Stimulated activated CD8-positive, alpha-beta memory T cell treated with anti-CD3 and anti-CD28 coated beads, Interleukin-4, amount 100 ng/mL, for 24 hours (primary cell): Measurements from ENCODE around the gene ATOSA.

Source experiments
- DNase-seq: peaks from one replicate; pipeline ENCODE4 v3.0.0-alpha.2; 2020; ENCODE audit warnings: low read depth

ATOSA gene

DNA sequence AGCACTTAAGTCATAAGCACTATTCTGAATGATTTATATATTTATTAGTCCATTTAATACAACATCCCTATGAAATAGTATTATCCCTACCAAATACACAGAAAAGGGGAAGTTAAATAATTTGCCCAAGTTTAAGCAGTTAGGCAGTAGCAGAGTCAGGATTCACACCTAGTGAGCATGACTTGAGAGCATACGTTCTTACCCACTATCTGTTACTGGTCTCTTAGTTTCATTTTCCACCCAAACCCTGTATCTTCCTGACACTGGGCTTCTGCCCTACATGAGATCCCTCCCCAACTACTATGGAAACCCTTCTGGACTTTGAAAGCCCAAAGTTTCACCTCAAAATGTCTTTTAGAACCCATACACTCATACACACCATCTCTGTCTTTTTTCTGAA, 4.4 kb upstream of the ATOSA start:
- DNase-seq = no peak

DNA sequence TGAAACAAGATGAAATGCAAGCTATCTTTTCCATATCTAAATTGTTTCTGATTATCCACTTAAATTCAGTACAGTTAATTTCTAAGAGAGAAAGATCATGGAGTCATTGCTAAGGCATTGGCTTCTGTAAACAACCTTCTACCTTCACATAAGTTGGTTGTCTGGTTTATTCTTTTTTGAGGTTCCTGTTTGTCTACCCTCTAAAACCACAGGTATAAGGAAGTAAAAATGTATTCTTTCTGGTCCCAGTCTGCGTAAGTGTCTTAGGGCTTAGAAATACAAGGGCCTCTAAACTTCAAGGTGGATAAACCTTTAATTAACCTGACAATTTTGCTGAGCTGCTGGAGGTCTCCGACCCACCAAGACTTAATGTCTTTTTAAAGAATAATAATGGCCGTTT, 3.6 kb upstream of the ATOSA start:
- DNase-seq = no peak

DNA sequence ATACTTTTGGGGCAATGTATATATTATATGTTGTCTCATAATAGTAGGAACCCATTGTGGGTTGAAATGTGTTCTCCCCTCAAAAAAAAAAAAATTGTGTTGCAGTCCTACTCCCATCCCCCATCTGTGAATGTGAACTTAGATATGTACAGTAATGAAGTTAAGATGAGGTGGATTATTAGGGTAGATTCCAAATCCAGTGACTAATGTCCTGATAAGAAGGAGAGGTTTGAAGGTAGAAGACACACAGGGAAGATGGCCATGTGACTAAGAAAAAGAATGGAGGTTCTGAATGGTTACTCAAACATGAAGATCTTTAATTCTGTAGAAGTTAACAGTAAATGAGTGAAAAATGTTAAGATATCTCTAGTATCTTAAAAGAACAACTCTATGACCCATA, 3.0 kb upstream of the ATOSA start:
- no peak for DNase-seq

DNA sequence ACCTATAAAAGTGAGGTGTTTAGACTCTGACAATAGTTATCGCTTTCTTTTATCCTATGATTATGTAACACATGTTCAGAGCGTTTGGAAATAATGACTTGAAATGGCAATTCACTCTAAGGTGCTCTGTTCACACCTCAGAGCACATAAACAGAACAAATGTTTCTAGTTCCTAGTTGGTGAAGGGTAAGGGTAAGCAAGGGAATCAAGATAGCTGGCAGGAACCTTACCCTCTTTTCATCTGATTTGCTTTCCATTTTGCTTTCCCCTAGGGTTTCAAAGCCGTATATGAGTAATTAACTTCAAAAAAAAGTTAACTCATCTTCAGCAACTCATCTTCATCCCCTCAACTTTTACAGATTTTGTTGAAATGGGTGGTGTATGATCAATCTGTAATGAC, 2.3 kb upstream of the ATOSA start:
- no peak for DNase-seq

DNA sequence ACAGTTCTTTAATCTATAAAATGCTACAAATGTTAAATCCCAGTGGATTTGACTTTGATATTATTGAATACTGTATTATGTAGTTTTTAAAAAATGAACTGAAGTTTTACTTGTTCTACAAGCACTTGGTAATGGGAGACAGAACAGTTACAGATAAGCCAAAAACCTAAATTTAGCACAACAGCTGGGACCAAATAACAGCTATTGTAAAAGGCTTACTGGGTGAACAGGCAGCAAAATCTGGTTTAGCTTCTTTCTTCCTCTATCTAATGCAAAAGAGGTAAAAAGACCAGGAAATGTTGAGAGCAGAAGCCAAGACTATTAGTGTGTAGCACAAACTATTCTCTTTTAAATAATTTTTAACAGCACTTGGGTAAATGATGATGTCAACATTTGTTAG, 1.6 kb upstream of the ATOSA start:
- DNase-seq = no peak

DNA sequence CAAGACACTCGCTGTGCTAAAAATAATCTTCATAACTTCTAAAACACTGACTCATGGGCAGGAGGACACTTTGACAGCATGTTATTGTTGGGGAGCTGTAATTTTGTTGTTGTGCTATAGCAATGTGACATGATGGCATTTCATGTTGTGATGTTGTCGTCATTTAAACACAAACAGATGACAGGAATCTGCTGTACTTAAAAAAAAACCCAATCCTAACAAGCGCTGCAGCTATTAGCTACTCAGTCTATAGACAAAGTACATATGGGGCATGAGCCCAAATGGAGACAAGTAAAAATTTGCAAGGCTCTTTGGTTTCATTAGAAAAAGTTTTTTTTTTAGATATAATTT, 828 bp upstream of the ATOSA start:
- no peak for DNase-seq

DNA sequence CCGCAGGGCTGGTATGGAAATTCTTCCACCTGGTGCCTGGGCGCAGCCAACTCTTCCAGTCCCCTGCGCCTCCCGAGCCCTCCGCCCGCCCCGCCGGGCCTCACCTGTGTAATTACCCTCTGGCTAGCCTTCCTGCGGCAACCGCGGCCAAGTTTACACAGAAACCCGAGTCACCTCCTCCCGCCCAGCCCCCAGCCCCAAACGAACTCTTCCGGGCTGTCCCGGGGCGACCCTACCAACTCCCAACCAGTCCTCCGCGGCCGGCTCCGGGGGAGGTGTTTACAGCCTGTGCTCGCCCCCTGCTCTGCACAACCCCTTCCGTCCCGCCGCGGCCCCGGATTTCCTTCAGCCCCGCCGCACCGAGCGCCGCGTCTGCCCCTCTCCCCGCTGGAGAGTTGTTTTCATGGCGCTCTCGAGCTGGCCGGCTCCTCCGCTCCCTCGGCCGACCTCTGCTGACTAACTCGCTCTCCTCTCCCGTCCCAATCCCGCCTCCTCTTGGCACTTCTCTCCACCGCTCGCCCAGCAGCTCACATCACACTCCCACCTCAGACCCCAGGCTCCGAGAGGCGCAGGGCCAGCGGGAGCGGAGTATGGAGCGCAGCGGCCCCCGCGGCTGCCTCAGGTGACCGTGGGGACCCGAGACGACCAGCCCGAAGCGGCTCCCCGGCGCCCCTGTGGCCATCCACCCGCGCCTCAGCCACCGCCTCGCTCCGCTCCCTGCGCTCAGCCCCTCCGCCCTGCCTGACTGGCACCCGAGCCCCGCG, 538 bp downstream of the ATOSA start:
- DNase-seq = peak; percentile 42

DNA sequence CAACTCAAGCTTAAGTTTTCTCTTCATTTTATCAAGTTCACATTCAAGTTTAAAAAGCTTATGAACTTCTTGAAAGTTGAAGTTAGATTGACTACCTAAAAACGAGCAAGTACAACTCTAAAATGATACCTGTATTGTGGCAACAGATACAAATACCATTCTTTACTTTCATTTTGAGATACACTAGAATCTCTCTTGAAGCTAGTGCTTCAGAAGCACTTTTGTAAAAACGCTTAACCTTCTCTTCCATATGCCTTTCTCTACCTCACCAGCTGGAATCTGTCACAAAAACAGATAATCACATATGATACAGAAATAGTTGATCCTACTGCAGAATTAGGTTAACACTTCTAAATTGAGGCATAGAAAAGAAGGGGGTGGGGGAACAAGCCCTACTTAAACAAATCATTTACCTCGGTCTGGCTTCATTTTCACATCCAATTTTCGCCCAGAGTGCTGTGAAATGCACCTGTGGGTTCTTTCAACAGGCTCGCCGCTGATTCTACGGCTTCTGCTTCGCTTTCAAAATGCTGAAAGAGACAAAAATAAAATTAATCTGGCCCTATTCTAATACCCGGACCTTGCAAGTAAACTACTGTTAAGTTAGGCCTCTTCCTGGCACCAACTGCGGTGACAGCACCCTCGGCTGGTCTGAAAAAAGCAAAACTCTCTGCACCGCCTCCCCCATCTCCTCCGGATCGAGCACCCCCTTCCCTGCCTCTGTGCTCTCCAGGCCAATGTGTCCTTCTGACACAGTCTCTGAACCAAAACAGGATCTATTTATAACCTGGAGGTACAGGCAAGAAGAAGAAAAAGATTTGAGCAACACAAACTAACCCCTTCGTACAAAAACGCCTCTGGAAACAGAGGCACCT, 1.4 kb downstream of the ATOSA start:
- peak; percentile 24 for DNase-seq

DNA sequence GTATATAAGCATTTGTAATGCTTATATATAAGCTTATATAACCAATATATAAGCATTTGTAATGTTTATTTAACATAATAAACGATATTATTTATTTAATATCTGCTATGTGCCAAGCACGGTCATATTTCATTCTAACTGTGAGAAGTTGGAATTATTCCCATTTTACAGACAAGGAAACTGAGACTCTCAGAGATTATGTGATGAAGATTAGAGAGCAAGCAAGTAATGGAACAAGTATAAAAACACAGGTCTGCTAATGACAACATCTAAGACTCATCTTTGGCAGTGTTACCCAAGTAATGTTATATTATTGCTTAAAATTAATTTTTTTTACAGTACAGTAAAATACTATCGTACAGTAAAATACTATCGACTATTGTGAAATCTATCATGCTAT, 4.4 kb downstream of the ATOSA start:
- DNase-seq = no peak

DNA sequence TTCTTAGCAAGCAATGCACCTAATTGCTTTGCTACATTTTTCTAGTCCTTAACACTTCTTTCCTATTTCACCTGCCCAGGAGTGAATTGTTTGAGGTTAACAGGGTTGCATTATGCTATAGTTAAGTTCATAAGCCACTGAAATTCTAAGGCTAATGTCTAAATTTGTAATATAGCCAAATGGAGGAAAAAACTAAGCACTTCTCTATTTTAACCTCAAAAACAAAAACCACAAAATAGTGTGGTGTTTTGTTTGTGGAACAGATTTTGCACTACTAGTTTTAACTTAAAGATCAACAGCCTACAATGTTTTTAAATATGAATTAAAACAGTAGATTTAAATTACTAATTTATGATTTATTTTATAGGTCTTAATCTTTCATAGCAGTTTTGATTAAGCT, 5.5 kb downstream of the ATOSA start:
- DNase-seq = no peak

DNA sequence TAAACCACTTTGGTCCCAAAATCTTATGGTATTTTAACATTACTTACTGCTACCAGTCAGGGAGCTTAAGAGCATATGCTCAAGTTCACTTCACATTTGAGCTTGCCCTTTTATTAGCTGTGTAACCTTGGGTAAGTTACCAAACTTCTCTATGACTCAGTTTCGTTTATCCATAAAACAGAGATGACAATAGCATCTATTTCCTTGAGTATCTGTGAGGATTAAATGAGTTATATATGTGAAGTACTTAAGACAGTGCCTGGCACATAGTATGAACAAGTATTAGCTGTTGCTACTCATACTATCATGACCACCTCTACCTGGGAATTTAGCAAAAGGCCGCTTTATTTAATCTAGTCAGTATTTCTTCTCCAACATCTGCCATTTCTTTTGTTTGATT, 5.9 kb downstream of the ATOSA start:
- DNase-seq = no peak

DNA sequence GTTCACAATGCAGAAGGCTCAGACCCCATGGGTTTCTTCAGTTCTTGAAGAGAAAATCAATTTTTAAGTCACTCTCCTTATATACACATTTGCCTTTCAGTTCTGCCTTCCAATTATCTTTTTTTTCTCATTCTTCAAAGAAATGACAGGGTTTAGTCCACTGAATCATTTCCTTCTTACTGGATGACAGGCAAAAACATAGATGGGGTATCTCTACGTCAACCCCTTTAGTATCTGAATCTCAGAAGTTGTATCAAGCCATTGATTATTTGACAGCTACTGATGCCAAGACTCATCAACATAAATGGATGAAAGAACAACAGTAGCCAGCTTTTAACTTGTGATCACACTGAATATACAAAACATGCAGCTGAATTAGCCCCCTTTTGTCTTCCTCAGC, 6.5 kb downstream of the ATOSA start:
- no peak for DNase-seq

DNA sequence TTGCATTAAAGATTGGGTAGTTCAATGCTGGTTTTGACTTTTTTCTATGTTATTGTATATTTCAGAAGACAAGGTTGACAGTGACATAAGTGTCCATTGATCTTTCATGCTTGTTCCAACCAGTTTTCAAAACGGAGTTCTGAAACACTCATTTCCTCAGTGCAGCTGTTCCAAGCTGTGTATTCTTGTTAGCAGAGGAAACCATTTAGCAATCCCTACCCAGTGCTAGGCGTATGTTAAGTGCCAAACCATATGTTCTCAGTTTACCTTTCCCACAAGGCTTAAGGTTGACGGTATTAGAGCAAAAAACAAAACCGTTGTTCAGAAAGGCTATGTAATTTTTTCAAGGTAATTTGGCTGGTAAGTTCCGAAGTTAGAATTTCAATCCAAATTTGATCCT, 9.1 kb downstream of the ATOSA start:
- DNase-seq = no peak

DNA sequence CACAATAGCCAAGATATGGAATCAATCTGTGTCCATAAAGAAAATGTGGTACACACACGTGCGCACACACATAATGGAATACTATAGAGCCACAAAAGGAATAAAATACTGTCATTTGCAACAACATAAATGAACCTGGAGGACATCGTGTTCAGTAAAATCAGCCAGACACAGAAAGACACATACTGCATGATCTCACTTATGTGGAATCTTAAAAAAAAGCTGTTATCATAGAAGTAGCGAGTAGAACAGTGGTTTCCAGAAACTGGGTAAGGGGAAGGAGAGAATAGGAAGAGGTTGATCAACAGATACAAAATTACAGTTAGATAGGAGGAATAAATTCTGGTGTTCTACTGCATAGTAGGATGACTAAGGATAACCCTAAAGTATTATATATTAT, 11.1 kb downstream of the ATOSA start:
- DNase-seq = no peak

DNA sequence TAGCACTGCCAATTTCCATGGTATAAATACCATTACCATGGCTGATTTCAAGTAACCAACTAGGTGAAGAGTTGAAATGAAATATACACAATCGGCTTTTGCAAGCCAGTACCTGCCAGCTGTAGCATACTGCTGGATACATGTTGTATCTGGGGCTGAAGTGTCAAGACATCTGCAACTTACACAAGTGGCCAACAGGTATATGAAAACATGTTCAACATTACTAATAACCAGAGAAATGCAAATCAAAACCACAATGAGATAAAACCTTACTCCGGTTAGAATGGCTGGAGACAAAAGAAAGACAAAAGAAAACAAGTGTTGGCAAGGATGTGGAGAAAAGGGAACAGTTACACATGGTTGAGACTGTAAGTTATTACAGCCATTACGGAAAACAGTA, 11.6 kb downstream of the ATOSA start:
- DNase-seq = no peak

DNA sequence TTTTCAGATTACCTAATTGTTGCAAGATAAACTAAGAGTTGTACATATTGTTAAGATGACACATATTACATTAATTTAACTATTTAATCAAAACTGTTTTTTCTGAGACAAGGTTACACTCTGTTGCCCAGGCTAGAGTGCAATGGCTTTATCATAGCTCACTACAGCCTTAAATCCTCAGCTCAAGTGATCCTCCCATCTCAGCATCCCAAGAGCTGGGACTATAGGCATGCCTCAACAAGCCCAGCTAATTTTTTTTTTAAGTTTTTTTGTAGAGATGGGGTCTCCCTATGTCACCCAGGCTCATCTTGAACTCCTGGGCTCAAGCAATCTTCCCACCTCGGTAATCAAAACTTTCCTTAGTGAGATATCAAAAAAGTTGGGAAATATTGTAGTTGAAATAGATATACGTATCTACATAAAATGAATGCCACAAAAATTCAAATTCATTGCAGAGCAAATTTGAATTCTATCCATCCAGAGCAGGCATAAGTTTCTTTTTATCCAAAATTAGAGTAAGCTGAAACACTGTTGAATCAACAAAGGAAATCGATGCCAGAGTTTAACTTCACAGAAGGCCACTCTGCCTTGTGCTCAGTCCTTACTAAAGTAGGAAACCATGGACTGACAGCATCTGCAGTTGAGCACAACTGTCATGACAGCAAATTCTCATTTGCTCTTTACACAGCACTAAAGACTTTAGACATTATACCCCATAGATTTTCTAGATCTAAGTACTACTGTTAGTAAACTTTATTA, 15.5 kb downstream of the ATOSA start:
- DNase-seq = no peak

DNA sequence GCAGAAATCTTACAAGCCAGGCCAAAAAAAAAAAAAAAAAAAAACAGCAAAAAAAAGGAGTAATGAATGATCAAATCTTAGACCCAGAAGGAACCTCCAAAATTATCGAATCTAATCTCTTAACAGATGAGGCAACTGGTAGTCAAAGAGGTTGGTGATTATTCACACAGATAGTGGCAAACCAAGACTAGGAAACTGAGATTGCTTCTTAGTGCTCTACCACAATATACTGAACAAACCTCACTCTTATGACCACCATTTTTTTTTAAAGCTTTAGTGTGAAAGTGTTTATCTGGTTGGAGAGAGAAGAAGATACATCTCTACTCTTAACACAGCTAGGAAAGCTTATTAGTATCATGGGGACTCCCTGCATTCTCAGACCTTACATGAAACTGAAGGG, 17.3 kb downstream of the ATOSA start:
- DNase-seq = no peak

DNA sequence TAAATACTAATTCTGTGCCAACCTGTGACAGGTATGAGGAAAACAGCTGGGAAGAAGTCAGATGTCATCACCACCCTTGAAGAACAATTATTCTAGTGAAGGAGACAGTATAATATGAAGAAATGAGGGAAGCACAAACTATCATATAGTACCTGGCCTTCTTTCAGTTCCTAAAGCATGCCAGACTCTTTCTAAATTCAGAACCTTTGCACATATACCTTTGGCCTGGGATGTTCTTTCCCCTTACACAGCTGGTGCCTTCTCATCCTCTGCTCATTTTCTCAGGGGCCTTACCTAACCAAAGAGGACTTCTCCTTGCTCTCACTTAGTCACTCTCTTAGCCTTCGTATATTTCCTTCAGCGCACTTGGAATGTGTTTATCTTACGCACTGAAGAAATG, 19.0 kb downstream of the ATOSA start:
- no peak for DNase-seq

DNA sequence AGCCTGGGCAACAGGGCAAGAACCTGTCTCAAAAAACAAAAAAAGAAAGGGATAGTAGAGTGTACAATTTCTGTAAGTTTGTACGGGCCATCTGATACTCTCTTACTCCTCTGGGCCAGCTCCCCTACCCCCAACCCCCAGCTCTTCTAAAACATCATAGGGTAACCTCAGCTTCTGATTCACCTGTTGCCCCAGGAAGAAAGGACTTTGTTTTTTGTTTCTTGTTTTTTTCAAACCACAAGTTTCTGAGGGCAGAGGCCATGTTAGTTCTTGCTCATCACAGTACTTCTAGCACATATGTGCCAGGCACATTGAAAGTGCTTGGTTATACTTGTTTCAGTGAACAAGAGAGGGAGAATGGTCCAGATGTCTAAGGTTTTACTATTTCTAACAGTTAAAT, 20.2 kb downstream of the ATOSA start:
- no peak for DNase-seq

DNA sequence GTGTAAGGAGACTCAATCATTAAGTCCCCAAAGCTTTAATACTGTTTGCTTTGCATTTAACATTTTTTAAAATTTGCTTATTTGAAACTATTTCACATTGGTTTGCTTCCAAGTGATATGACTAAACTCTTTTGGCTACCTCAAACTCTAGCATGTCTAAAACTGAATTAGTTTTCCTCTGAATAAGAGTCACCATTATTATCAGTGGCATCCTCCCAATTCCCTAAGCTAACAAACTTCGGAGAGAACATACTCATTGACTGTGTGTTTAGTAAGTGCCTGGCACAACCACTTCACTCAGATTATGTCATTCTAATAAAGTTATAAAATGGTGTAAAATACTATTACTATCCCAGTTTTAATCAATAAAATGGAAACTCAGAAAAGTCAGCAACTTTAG, 21.9 kb downstream of the ATOSA start:
- no peak for DNase-seq

DNA sequence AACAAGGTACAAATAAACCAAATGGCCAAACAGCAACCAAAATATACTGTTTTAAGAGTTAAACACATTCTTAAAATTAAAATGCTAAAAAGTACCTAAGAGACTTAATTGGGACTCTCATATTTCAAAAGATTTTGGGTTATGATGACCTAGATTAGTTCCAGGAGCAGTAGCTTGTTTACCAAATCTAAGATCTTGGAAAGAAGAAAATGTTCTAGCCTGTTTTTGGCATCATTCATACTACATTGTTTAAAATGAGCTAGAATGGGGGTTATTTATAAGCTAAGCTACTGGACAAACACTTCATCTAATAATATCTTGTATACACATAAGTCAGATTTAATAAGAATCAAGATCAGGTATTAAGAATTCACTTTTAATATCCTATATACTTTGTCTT, 22.8 kb downstream of the ATOSA start:
- no peak for DNase-seq

DNA sequence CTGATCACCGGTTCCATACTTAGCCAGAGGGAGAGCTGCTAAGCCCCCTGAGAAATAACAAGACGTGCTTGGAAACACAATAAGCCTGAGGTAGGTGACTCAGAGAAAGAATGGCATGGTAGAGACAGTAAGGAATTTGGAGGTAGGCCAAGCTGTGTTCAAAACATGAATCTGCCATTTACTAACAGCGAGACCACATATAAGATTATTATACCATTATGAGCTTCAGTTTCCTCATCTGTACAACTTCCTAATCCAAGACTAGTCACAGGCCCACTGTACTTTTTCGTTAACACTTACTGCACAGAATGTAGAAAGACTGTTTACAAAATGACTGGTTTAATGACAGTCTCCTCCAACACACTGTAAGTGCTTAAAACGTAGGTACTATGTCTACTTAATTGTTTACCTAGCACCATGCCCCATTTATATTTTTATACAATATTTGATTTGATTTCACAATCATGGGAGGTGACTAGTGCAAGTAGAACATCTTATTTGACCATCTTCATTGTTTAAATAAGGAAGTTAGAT, 25.7 kb downstream of the ATOSA start:
- DNase-seq = no peak

DNA sequence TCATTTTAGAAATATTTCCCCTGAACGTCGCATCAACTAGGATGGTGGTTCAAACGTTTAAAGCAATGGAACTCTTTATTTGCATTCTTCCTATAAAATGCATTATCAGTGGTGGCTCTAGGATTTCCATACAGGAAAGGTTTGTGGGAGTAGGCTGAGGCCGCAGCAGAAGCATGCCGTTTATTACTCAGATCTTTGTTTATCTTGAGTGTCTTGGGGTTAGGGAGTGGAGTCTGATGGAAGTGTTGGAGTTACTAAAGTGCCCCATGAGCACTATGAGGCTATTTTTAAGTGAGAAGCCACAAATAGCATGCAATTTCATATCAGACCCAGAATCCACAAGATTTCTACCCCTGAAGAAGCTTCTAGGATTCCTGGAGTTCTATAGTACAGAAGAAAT, 26.2 kb downstream of the ATOSA start:
- no peak for DNase-seq
